Measurements from ENCODE around the gene ACP6. TPM values are rescaled to one million over a fixed set of nuclear protein-coding genes. Genes with fewer than 3 reads are reported as not detected.
A peak's percentile ranks its signal among the peaks of the same experiment; 100 is the strongest.

The ACP6 gene
- total RNA-seq, 1 donor from 2014 or later: 10.5 TPM

GRCh38 chr1:147631839-147632238 lies 38.5 kb downstream of the ACP6 start:
- Mint-ChIP-seq H3K27me3 (no peaks in the 10 kb centered on the region), H3K4me3 (no peak overlapping the region), H3K27ac (no peak overlapping the region), H3K36me3 (ENCODE audit: low read depth) (no peaks in the 10 kb centered on the region), H3K9me3 (no peaks in the 10 kb centered on the region), H3K4me1 (no peaks in the 10 kb centered on the region)
- TF ChIP-seq CTCF (IDR thresholded peaks at IDR 0.05): no peak
- CTCF ChIA-PET: no interaction called here
- ATAC-seq (ENCODE audit: low read depth) (no peak), DNase-seq (no peak)
- POLR2A ChIA-PET: no interaction called here
- intact Hi-C loops (cut with micrococcal nuclease): no loop called here

DNA sequence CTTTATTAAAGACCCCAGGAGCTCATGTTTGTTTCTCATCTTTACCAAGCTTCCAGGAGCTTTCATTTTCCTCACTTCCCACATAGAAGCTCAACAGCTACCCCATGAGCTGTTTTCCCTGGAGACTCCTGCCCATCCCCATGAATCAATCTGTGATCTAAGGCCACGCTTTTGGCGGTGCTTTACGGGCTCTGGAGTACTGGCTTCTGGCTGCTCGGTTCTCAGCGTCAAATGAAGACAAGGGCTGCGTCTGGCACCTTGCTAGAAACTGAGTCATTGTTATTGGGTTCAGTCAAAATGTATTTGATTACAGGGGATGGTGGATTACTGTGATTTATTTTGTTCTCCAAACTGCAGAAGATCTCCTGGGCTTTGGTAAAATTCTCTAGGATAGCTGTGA lies 39.9 kb downstream of the ACP6 start:
- peaks cover 7% of the 10 kb centered on the region for H3K4me1 Mint-ChIP-seq
- ATAC-seq (ENCODE audit: low read depth) (no peak), DNase-seq (no peak)
- no peak overlapping the region for H3K27ac Mint-ChIP-seq
- H3K27me3 Mint-ChIP-seq: no peaks in the 10 kb centered on the region
- ChIA-PET POLR2A (no interaction called here), CTCF (interaction anchor here (1.6 kb wide), 1 partner anchor 10 kb away, joined by 7 read pairs; no protein-coding TSS in a partner anchor)
- no peak overlapping the region for H3K4me3 Mint-ChIP-seq
- intact Hi-C loops (cut with micrococcal nuclease): no loop called here
- TF ChIP-seq CTCF (IDR thresholded peaks at IDR 0.05): no peak
- H3K36me3 Mint-ChIP-seq (ENCODE audit: low read depth): no peaks in the 10 kb centered on the region
- H3K9me3 Mint-ChIP-seq: no peaks in the 10 kb centered on the region

DNA sequence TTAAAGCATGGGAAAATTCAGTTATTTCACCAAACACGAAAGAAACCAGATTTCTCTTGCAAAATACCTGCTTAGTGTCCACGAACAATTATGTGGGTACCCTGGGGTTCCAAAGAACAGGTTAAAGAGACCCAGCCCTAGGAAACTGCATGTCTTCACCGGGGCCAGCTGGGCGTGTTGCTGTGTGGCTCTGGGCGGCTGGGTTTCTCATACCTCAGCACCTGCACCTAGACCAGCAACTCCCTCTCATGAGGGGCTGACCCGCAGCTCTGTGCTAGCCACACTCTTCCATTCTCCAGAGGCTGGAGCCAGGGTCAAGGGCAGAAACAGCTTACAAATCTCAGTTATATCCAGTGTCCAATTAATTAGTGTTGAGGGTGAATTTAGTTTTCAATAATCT lies 40.3 kb downstream of the ACP6 start:
- H3K4me3 Mint-ChIP-seq: no peak overlapping the region
- H3K27me3 Mint-ChIP-seq: no peaks in the 10 kb centered on the region
- CTCF ChIA-PET: interaction anchor here (1.6 kb wide), 1 partner anchor 10 kb away, joined by 7 read pairs; no protein-coding TSS in a partner anchor
- POLR2A ChIA-PET: no interaction called here
- DNase-seq (no peak), ATAC-seq (ENCODE audit: low read depth) (no peak)
- H3K36me3 Mint-ChIP-seq (ENCODE audit: low read depth): no peaks in the 10 kb centered on the region
- TF ChIP-seq CTCF (IDR thresholded peaks at IDR 0.05): no peak
- peaks cover 11% of the 10 kb centered on the region for H3K4me1 Mint-ChIP-seq
- H3K9me3 Mint-ChIP-seq: no peaks in the 10 kb centered on the region
- no peak overlapping the region for H3K27ac Mint-ChIP-seq
- intact Hi-C loops (cut with micrococcal nuclease): no loop called here

- no peak overlapping the region for H3K4me3 Mint-ChIP-seq
- DNase-seq (no peak), ATAC-seq (ENCODE audit: low read depth) (no peak)
- no peaks in the 10 kb centered on the region for H3K27me3 Mint-ChIP-seq
- intact Hi-C loops (cut with micrococcal nuclease): no loop called here
- H3K36me3 Mint-ChIP-seq (ENCODE audit: low read depth): no peaks in the 10 kb centered on the region
- POLR2A ChIA-PET: no interaction called here
- H3K4me1 Mint-ChIP-seq: peaks cover 11% of the 10 kb centered on the region
- no peak overlapping the region for H3K27ac Mint-ChIP-seq
- TF ChIP-seq CTCF (IDR thresholded peaks at IDR 0.05): no peak
- CTCF ChIA-PET: interaction anchor here (2.0 kb wide), 1 partner anchor 10 kb away, joined by 4 read pairs; no protein-coding TSS in a partner anchor
- no peaks in the 10 kb centered on the region for H3K9me3 Mint-ChIP-seq
Measured at GRCh38 chr1:147628441-147628840, 41.9 kb downstream of the ACP6 start.

- peak; percentile 43 for TF ChIP-seq CTCF (IDR thresholded peaks at IDR 0.05)
- POLR2A ChIA-PET: no interaction called here
- Mint-ChIP-seq H3K4me1 (peaks cover 11% of the 10 kb centered on the region), H3K27me3 (no peaks in the 10 kb centered on the region), H3K36me3 (ENCODE audit: low read depth) (no peaks in the 10 kb centered on the region), H3K4me3 (no peak overlapping the region), H3K9me3 (no peaks in the 10 kb centered on the region), H3K27ac (no peak overlapping the region)
- CTCF ChIA-PET: interaction anchor here (1.0 to 2.0 kb wide), 8 partner anchors 9 to 134 kb away, joined by 4 to 12 read pairs (median 4); no protein-coding TSS in a partner anchor
- intact Hi-C loops (cut with micrococcal nuclease): loop anchor here (1.0 kb wide), 1 partner anchor 132 kb away; no protein-coding TSS in a partner anchor
- peak; percentile 56 for ATAC-seq (ENCODE audit: low read depth)
- peak; percentile 27 for DNase-seq
Measured at GRCh38 chr1:147627435-147628110, 42.8 kb downstream of the ACP6 start.

Measured in activated B cell treated with CpG ODN at 0.5 μM for 24 hours (primary cell).